HG03025 (cell line): ENCODE measurements around the gene IER3.
"Not testable (repeated sequence)": the region's sequence is repeated elsewhere in the genome, so short reads cannot be mapped to it uniquely, and the experiment has no call there.

Source experiments
- ATAC-seq: cut with Tn5 transposase; IDR thresholded peaks from one replicate; pipeline ENCODE4 v1.9.1; 2021; ENCODE audit warnings: mild to moderate bottlenecking, moderate library complexity; ENCODE audit not compliant: unreplicated experiment, low FRiP score

IER3 gene

GRCh38 chr6:30769088-30769852 is 24.9 kb upstream of the IER3 start:
- no peak for ATAC-seq

GRCh38 chr6:30768634-30769087 is 24.3 kb upstream of the IER3 start:
- no peak for ATAC-seq

GRCh38 chr6:30767944-30768301 is 23.6 kb upstream of the IER3 start:
- ATAC-seq: no peak

- ATAC-seq: no peak
These were observed 23.0 kb upstream of the IER3 start for GRCh38 chr6:30767158-30767943.

- ATAC-seq: no peak
These were observed 22.3 kb upstream of the IER3 start for GRCh38 chr6:30766461-30767157.

- ATAC-seq: not testable (repeated sequence)
These were observed 21.1 kb upstream of the IER3 start for GRCh38 chr6:30765495-30765894.

GRCh38 chr6:30764490-30765043 is 20.2 kb upstream of the IER3 start:
- not testable (repeated sequence) for ATAC-seq

GRCh38 chr6:30763618-30764489 is 19.5 kb upstream of the IER3 start:
- ATAC-seq: no peak

- no peak for ATAC-seq
These were observed 18.8 kb upstream of the IER3 start for GRCh38 chr6:30763155-30763617.

- no peak for ATAC-seq
These were observed 17.6 kb upstream of the IER3 start for GRCh38 chr6:30761791-30762429.

GRCh38 chr6:30760549-30760948 is 16.2 kb upstream of the IER3 start:
- ATAC-seq: no peak

GRCh38 chr6:30759575-30760239 is 15.4 kb upstream of the IER3 start:
- no peak for ATAC-seq

- no peak for ATAC-seq
These were observed 13.0 kb upstream of the IER3 start for GRCh38 chr6:30757261-30757904.

- not testable (repeated sequence) for ATAC-seq
These were observed 12.2 kb upstream of the IER3 start for GRCh38 chr6:30756405-30757003.

GRCh38 chr6:30754631-30755030 is 10.3 kb upstream of the IER3 start:
- ATAC-seq: no peak

GRCh38 chr6:30752157-30752927 is 8.0 kb upstream of the IER3 start:
- ATAC-seq: no peak

GRCh38 chr6:30750379-30750668 is 6.0 kb upstream of the IER3 start:
- no peak for ATAC-seq
